ENCODE measurements around the gene CTSW.

The CTSW gene

DNA sequence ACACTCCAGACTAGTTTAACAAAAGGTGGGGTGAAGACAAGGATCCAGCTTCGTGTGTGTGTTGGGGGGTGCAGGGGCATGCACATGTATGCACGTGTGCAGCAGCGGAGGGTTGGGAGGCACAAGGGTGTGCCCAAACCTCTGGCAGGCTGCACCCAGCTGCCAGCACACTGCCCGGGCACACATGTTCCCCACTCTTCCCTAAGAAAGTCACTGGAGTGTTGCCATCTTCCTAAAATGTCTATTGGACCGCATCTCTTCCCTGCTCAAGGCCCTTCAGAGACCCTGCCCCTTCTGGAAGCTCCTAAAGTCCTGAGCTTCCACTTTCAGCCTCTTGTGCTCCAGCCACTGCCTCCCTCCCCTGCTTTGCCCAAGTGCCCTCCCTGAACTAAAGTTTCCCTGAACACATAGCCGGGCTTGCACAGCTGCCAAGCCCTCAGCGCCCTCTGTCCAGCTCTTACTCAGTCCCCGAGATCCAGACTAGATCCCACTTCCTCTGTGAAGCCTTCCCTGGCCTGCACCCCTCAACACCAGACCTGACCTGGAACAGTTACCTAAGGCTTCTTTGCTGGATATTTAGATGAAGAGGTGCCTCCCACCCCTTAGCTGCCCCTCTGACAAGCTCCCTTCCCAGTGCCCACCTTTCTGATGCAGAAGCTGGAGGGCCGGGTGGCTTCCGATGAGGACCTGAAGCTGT, 27.7 kb upstream of the CTSW start:
- Mint-ChIP-seq H3K27me3 (no peaks in the 10 kb centered on the region), H3K27ac (peak overlapping the region; percentile 75), H3K36me3 (peaks cover 53 to 67% of the 10 kb centered on the region in 2 donors), H3K4me1 (peaks cover 32 to 45% of the 10 kb centered on the region in 2 donors), H3K9me3 (peaks cover 0 to 5% of the 10 kb centered on the region in 2 donors), H3K4me3 (peak overlapping the region; percentile 1 to 39)
- DNase-seq, result no peak
- ATAC-seq (replicated peaks), result peak in 1 of 2 donors; percentile 3

DNA sequence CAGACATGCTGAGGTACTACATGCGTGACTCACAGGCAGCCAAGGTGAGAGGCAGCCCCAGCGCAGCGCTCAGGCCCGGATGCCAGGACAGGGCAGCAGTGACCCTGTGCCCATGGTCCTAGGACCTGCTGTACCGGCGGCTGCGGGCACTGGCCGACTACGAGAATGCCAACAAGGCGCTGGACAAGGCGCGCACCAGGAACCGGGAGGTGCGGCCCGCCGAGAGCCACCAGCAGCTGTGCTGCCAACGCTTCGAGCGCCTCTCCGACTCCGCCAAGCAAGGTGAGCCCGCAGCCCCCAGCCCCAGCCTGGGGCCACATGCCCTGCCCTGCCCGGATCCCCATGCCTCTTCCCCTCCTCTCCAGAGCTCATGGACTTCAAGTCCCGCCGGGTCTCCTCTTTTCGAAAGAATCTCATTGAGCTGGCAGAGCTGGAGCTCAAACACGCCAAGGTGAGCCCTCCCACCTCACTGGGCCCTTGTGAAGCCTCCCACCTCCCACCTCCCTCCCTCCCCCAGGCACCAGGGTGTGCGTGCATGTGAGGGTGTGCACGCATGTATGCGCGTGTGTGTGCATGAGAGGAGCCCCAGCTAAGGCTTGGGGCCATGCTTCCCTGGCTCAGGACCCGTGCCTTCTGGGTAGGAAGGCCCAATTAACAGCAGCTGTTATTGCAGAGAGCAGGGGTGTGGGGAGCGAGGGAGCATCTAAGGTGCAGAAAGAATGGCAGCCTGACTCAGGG, 27.0 kb upstream of the CTSW start:
- Mint-ChIP-seq H3K36me3 (peaks cover 55 to 68% of the 10 kb centered on the region in 2 donors), H3K27ac (peak overlapping the region; percentile 4), H3K4me1 (peaks cover 32 to 47% of the 10 kb centered on the region in 2 donors), H3K4me3 (peak overlapping the region in 1 of 2 donors; percentile 41), H3K27me3 (no peaks in the 10 kb centered on the region), H3K9me3 (peaks cover 0 to 5% of the 10 kb centered on the region in 2 donors)
- no peak for DNase-seq
- ATAC-seq (replicated peaks), result no peak

DNA sequence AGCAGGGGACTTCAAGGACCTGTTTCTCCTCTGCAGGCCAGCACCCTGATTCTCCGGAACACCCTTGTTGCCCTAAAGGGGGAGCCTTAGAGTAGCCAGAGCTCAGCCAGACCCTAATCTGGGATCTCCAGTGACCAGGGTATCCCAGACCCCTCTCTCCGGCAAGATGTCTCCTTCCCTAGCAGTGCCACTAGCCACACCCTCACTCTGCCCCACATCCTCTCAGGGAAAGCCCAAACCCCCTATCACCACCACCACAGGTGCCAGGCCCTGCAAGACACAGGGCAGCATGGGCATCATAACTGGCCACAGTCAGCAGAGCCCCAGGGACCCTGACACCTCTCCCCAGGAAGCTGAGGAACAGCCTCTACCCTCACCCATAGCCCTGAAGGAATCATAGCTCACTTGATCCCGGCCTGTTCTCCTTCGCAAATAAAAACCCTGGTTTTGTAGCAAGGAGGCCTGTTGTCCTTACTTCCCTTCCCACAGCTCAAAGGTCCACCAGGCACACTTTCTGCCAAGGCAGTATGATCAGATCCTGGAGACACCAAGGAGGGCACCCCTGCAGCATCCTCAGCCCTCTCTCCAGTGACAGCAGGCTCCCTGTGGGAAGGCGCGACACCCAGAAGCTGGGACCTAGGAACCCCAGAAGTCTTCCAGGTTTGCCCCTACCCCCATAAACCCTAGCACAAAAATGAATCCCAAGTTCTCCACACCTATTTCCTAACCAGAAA, 26.2 kb upstream of the CTSW start:
- DNase-seq, result no peak
- peaks cover 30 to 53% of the 10 kb centered on the region in 2 donors for H3K4me1 Mint-ChIP-seq
- H3K27me3 Mint-ChIP-seq, result no peaks in the 10 kb centered on the region
- peak overlapping the region; percentile 4 for H3K27ac Mint-ChIP-seq
- H3K9me3 Mint-ChIP-seq, result peaks cover 0 to 5% of the 10 kb centered on the region in 2 donors
- peak overlapping the region; percentile 9 to 41 for H3K4me3 Mint-ChIP-seq
- no peak for ATAC-seq (replicated peaks)
- H3K36me3 Mint-ChIP-seq, result peaks cover 58 to 72% of the 10 kb centered on the region in 2 donors

DNA sequence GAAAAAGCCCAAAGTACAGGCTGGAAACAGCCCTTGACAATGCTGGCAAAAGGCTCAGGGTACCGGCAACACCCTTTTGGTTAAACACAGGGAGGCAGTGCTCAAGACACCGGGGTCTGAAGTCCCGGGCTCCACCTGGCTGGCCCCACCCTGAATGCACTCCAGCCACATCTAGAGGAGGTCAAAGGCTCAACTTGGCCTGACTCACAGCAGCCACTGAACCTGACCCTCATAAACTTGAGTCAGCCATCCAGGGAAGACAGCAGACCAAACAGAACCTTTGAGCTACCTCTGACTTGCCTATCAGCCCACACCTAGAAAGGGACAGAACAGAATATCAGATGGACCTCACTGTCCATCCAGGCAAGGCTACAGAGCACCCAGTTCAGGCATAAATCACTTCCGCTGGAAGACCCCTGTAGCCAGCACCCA, 25.5 kb upstream of the CTSW start:
- H3K4me3 Mint-ChIP-seq, result peak overlapping the region; percentile 42 to 68
- H3K9me3 Mint-ChIP-seq, result peaks cover 0 to 5% of the 10 kb centered on the region in 2 donors
- DNase-seq, result no peak
- peaks cover 32 to 55% of the 10 kb centered on the region in 2 donors for H3K4me1 Mint-ChIP-seq
- H3K36me3 Mint-ChIP-seq, result peaks cover 58 to 72% of the 10 kb centered on the region in 2 donors
- H3K27ac Mint-ChIP-seq, result peak overlapping the region; percentile 4
- ATAC-seq (replicated peaks), result no peak
- H3K27me3 Mint-ChIP-seq, result no peaks in the 10 kb centered on the region

DNA sequence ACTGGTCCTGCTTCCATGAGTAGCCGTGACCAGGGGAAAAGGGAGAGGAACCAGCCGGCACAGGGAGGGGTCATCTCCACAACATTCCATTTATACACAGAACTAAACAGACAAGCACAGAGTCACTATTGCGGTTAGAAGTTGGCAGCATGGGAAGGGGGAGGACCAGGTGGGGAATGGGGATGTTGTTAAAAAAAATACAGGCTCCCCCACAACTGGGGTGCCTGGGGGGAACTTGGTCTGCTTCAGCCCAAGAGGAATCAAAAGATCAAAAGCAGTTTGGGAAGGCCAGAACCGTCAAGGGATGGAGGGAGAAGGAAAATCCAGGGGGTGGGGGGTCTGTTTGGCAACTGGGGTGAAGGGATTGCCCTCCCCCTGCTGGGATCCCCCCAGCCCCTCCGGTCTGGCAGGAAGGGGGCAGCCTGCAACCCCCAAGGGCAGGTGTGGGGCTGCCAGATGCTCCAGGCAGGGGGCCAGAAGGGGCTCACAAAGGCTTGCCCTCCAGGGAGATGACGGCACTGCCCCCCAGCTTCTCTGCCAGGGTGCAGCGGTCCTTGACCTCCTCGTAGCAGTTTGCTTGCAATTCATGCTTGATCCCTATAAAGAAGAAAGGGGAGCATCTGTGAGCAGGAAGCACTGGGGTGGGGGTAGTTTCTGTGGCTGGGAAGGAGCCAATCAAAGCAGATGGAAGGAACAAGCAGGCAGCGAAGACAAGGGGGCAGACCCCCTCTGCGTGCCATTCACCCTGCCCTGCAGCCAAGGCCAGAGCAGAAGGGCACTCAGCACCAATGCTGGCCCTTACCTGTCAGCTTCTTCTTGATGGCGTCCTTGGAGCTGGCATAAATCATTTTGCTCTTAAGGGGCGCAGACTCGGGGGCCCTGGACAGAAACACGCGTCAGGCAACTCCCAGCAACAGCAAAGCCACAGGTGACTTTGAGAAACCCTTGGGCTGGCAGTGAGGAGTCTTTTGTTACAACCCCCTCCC, 24.5 kb upstream of the CTSW start:
- peaks cover 35 to 61% of the 10 kb centered on the region in 2 donors for H3K4me1 Mint-ChIP-seq
- H3K27ac Mint-ChIP-seq, result peak overlapping the region; percentile 59
- peaks cover 59 to 71% of the 10 kb centered on the region in 2 donors for H3K36me3 Mint-ChIP-seq
- peaks cover 0 to 5% of the 10 kb centered on the region in 2 donors for H3K9me3 Mint-ChIP-seq
- DNase-seq (no peak), ATAC-seq (replicated peaks) (no peak)
- peak overlapping the region; percentile 91 to 97 for H3K4me3 Mint-ChIP-seq
- no peaks in the 10 kb centered on the region for H3K27me3 Mint-ChIP-seq

DNA sequence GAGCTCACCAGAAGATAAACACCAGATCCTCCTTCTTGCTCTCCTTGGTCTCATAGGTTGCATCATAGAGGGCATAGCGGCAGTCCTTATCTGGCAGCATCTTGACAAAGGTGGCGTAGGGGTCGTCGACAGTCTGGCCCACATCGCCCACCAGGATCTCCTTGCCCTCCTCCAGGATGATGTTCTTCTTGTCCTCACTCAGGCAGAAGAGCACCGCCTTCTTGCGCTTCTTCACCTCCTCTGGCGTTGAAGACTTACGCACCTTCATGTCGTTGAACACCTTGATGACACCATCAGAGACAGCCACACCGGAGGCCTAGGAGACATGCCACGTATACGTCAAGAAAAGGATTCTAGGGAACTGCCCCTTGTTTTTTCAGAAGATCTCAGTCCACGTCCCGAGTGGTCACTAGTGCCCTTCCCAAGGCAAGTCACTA, 23.7 kb upstream of the CTSW start:
- Mint-ChIP-seq H3K36me3 (peaks cover 56 to 67% of the 10 kb centered on the region in 2 donors), H3K9me3 (peaks cover 0 to 5% of the 10 kb centered on the region in 2 donors)
- no peak for ATAC-seq (replicated peaks)

DNA sequence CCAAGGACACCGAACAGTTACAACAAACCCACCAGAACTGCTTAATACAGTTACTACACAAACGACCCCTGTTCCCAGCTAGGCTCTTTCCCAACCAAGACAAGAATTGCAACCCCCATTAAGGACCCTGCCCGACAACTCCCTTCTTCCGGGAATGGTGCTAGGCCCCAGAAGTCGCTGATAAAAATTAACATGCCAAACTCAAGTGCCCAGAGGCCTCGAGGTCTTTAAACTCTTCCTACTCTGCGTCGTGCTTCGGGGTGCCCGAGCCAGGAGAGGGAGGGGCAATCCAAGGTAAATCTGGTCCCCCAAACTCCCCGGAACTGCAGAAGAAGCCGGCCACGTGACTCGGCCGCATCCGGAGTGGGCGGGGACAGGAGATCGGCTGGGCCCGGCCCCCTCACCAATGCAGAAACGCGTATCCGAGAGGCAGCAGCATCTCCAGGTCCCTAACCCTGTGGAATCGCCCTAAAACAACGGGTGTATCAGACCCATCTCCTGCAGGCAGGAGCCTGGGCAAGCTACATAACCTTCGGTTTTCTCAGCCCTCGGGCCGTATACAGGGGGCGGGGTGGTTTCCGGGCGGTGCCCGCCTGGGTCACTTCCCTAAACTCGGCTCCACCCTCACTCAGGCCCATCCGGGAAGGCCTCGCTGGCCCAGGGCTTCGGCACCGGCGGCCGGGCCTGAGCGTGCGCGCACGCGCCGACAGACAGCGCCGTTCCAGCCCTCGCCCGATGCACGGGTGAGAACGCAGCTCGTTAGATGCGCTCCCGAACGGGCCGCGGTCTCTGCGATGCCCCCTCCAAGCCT, 22.7 kb upstream of the CTSW start:
- H3K4me1 Mint-ChIP-seq, result peaks cover 38 to 71% of the 10 kb centered on the region in 2 donors
- peak overlapping the region; percentile 91 to 97 for H3K4me3 Mint-ChIP-seq
- H3K27me3 Mint-ChIP-seq, result no peaks in the 10 kb centered on the region
- peak; percentile 33 to 43 for ATAC-seq (replicated peaks)
- peak; percentile 80 for DNase-seq
- peaks cover 53 to 58% of the 10 kb centered on the region in 2 donors for H3K36me3 Mint-ChIP-seq
- H3K9me3 Mint-ChIP-seq, result peaks cover 0 to 4% of the 10 kb centered on the region in 2 donors
- peak overlapping the region; percentile 95 for H3K27ac Mint-ChIP-seq

More for the DNA sequence above, 23.7 kb upstream of the CTSW start:
- no peaks in the 10 kb centered on the region for H3K27me3 Mint-ChIP-seq
- H3K27ac Mint-ChIP-seq, result peak overlapping the region; percentile 95
- DNase-seq, result no peak
- H3K4me1 Mint-ChIP-seq, result peaks cover 35 to 64% of the 10 kb centered on the region in 2 donors
- H3K4me3 Mint-ChIP-seq, result peak overlapping the region; percentile 91 to 97

DNA sequence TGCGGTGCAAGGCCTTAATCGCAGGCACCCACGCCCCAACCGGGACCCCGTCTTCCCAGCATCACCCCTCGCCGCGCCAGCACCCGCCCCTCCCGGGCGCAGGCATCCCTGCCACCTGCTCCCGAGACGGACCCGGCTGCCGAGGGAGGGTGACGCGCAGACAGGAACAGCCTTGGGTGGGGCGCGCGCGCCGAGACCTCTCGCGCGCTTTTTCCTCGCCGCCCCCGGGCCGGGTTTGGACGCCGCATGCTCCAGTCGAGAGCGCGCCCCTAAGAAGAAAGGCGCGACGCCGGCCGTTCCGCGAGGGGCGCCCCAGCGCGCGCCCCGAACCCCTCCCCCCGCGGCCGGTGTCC, 22.2 kb upstream of the CTSW start:
- ATAC-seq (replicated peaks), result peak in 1 of 2 donors; percentile 0
- Mint-ChIP-seq H3K4me3 (peak overlapping the region; percentile 91 to 97), H3K27me3 (no peaks in the 10 kb centered on the region), H3K4me1 (peaks cover 34 to 70% of the 10 kb centered on the region in 2 donors), H3K9me3 (no peaks in the 10 kb centered on the region), H3K36me3 (peaks cover 53 to 55% of the 10 kb centered on the region in 2 donors), H3K27ac (peak overlapping the region; percentile 95)
- peak; percentile 42 for DNase-seq

DNA sequence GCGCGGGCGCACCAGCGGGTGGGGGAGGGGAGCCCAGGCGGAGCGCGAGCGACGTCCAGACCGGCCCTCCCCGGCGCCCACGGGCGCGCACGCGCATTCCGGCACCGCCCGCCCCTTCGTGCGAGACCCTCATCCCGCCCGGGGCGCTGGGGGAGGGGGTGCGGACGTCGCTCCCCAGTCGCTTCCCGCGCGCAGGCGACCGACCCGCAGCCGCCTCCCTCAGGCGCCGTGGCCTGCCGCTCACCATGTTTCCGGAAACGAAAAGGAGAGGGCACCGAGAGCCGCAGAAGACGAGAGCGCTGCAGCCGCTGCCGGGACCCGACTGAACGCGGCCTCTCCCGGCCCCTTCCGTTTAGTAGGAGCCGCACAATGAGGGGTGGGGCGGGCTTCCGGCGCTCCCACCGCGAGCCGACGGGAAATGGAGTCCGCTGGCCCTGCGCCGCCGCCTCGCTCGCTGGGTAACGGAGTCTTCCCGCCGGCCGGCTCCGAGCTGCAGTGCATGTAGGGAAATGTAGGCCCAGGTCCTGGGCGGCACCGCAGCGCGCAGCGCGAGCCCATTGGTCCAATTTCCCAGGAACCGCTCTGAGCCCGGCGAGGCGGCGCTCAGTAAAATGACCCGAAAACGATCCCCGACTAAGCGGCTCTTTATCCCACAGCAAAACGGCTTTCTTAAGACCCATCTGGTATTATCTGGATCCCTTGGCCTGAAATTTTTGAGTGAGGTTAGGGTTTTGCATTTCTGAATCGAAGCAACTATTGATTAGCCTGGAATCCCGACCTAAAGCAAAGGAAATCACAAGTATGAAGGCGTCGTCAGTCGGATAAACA, 21.6 kb upstream of the CTSW start, which contains the start of gene CFL1:
Gene CFL1, minus strand, starts transcription at position 328 of the 828 bp plus-strand sequence. Its CDS starts 81 bp downstream, at position 247.
- no peaks in the 10 kb centered on the region for H3K27me3 Mint-ChIP-seq
- ATAC-seq (replicated peaks) (peak; percentile 63 to 64), DNase-seq (peak; percentile 97)
- H3K4me3 Mint-ChIP-seq, result peak within 1 kb of the TSS; percentile 97
- no peaks in the 10 kb centered on the region for H3K9me3 Mint-ChIP-seq
- peaks cover 40 to 76% of the 10 kb centered on the region in 2 donors for H3K4me1 Mint-ChIP-seq
- peaks cover 58 to 60% of the 10 kb centered on the region in 2 donors for H3K36me3 Mint-ChIP-seq
- H3K27ac Mint-ChIP-seq, result peak within 1 kb of the TSS; percentile 99

DNA sequence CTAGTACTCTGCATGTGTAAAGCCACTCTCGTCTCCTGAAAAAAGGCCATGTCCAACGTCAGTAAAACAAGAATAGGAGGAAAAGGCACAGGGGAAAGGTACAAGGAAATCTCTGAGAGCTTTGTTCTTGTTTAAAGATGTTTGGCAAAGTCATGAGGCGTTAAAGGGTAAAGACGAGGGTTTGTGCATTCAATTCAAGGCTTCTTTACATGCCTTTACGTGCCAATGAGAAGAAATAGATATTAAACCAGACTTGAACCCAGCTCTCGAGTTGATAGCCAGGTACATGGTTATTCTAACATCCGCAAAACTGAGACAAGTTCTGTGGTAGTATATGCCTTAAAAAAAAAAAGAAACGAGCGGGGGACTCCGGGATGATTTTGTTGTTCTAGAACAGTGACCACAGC, 21.0 kb upstream of the CTSW start:
- no peaks in the 10 kb centered on the region for H3K9me3 Mint-ChIP-seq
- H3K27me3 Mint-ChIP-seq, result no peaks in the 10 kb centered on the region
- ATAC-seq (replicated peaks) (no peak), DNase-seq (no peak)
- H3K27ac Mint-ChIP-seq, result peak overlapping the region; percentile 99
- peak overlapping the region; percentile 97 for H3K4me3 Mint-ChIP-seq
- peaks cover 37 to 75% of the 10 kb centered on the region in 2 donors for H3K4me1 Mint-ChIP-seq
- H3K36me3 Mint-ChIP-seq, result peaks cover 57 to 59% of the 10 kb centered on the region in 2 donors

DNA sequence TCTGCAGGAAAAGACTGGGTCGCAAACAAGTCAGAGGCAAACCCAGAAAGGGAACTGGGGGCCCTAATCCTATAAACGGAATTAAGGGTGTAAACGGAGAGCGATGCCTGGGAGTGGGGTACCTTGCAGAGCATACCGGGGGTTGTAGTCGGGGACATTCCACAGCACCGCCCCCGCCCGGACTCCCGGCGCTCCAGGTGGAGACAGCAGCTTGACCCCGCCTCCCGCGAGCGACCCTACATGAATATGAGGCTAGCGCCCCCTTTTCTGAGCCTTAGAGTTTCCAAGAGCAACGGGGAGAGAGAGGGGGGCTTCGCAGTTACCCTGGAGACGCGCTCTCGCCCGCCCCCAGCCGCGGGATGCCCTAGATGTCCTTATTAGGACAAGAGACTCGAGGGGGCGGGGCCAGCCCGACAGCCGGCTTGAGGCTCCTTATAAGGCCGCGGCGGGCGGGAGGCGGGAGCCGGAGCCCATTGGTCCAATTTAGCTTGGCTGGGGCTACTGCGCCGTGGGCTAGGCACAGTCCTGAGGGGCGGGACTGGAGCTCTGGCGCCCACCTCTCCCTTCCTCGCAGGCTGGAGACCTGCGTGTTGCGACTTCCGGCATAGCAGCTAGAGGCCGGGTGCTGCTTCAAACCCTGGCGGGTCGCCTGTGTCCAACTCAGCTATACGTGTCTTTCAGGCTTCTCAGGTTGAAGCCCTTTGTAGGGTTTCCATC, 20.4 kb upstream of the CTSW start:
- Mint-ChIP-seq H3K36me3 (peaks cover 56 to 58% of the 10 kb centered on the region in 2 donors), H3K27me3 (no peaks in the 10 kb centered on the region), H3K27ac (peak overlapping the region; percentile 99), H3K4me3 (peak overlapping the region; percentile 97), H3K9me3 (no peaks in the 10 kb centered on the region), H3K4me1 (peaks cover 36 to 69% of the 10 kb centered on the region in 2 donors)
- ATAC-seq (replicated peaks) (peak; percentile 66 to 71), DNase-seq (peak; percentile 98)
